GM19099 (cell line): ENCODE measurements around the gene CZIB.
A peak's percentile ranks its signal among the peaks of the same experiment; 100 is the strongest.

Experiments used
- POLR2A ChIP-seq: IDR thresholded peaks from 3 replicates; pipeline ENCODE4 v1.6.1; 2011; ENCODE audit warnings: low read depth; ENCODE audit not compliant: insufficient read length; ENCODE audit errors: extremely low read depth

CZIB gene

GRCh38 chr1:53220171-53220961 is at the start of gene CZIB:
Gene CZIB (minus strand): TSS chr1:53220634. CDS start chr1:53220575, 59 bp downstream.
- TF ChIP-seq POLR2A = peak; percentile 98

- TF ChIP-seq POLR2A = no peak
Observed at GRCh38 chr1:53270107-53270506, 49.7 kb upstream of the CZIB start.

- TF ChIP-seq POLR2A = no peak
Observed at GRCh38 chr1:53267761-53268160, 47.3 kb upstream of the CZIB start.

GRCh38 chr1:53266038-53266437 is 45.6 kb upstream of the CZIB start:
- no peak for TF ChIP-seq POLR2A

GRCh38 chr1:53265581-53265980 is 45.1 kb upstream of the CZIB start:
- no peak for TF ChIP-seq POLR2A

- no peak for TF ChIP-seq POLR2A
Observed at GRCh38 chr1:53264048-53264447, 43.6 kb upstream of the CZIB start.

GRCh38 chr1:53262000-53262399 is 41.6 kb upstream of the CZIB start:
- TF ChIP-seq POLR2A = no peak

GRCh38 chr1:53260631-53261247 is 40.3 kb upstream of the CZIB start:
- TF ChIP-seq POLR2A = no peak

- no peak for TF ChIP-seq POLR2A
Observed at GRCh38 chr1:53259932-53260331, 39.5 kb upstream of the CZIB start.

- no peak for TF ChIP-seq POLR2A
Observed at GRCh38 chr1:53258216-53258615, 37.8 kb upstream of the CZIB start.

- no peak for TF ChIP-seq POLR2A
Observed at GRCh38 chr1:53257454-53258081, 37.1 kb upstream of the CZIB start.

- TF ChIP-seq POLR2A = no peak
Observed at GRCh38 chr1:53256511-53257453, 36.3 kb upstream of the CZIB start.

GRCh38 chr1:53255031-53255430 is 34.6 kb upstream of the CZIB start:
- no peak for TF ChIP-seq POLR2A

- TF ChIP-seq POLR2A = no peak
Observed at GRCh38 chr1:53254011-53254640, 33.7 kb upstream of the CZIB start.
